ENCODE measurements around the gene CLIP3.

- TF ChIP-seq, protein P1, sequence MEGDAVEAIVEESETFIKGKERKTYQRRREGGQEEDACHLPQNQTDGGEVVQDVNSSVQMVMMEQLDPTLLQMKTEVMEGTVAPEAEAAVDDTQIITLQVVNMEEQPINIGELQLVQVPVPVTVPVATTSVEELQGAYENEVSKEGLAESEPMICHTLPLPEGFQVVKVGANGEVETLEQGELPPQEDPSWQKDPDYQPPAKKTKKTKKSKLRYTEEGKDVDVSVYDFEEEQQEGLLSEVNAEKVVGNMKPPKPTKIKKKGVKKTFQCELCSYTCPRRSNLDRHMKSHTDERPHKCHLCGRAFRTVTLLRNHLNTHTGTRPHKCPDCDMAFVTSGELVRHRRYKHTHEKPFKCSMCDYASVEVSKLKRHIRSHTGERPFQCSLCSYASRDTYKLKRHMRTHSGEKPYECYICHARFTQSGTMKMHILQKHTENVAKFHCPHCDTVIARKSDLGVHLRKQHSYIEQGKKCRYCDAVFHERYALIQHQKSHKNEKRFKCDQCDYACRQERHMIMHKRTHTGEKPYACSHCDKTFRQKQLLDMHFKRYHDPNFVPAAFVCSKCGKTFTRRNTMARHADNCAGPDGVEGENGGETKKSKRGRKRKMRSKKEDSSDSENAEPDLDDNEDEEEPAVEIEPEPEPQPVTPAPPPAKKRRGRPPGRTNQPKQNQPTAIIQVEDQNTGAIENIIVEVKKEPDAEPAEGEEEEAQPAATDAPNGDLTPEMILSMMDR (IDR thresholded peaks at IDR 0.05) = no peak
- no peak for TF ChIP-seq POLR2A (IDR thresholded peaks at IDR 0.05)
Measured at GRCh38 chr19:36008336-36008978, 24.2 kb downstream of the CLIP3 start, which contains the start of gene SYNE4.

All from heart left ventricle (tissue), 13 donors.